CD4-positive, alpha-beta T cell (primary cell): ENCODE results near the gene MRPL20. TPM values are rescaled to one million over a fixed set of nuclear protein-coding genes. Genes with fewer than 3 reads are reported as not detected.

ENCODE experiments used
- ATAC-seq: fragments of 200-7000 bp; cut with Tn5 transposase; one replicate; pipeline ENCODE4 v1.10.0; 2022; ENCODE audit warnings: mild to moderate bottlenecking; ENCODE audit not compliant: poor library complexity
- CTCF ChIA-PET: fragments of 350-600 bp; sonication (Branson Sonifier 250); formaldehyde crosslinking; loops from one replicate; lab custom pipeline; 2021; ENCODE audit warnings: antibody characterized with exemption, inconsistent platforms; lab: Charles Lee
- POLR2A ChIA-PET: fragments of 350-600 bp; sonication (Branson Sonifier 250); formaldehyde crosslinking; loops from one replicate; lab custom pipeline; 2021; ENCODE audit warnings: antibody characterized with exemption, inconsistent platforms; lab: Charles Lee
- DNase-seq, 14 experiments: peaks; one replicate each; pipeline ENCODE4 v3.0.0-alpha.2; 2013 to 2020; ENCODE audit warnings: mixed read lengths in 2 of 14
- H3K27ac ChIP-seq, 2 donors: one replicate each; pipeline versions ENCODE4 v1.5.1 to v1.7.0; 2013; ENCODE audit warnings: low read length in 2 of 2, low read depth in 1 of 2, mild to moderate bottlenecking in 1 of 2
- H3K27me3 ChIP-seq, 2 experiments: 1 replicate in 1 of 2; 2 replicates in 1 of 2; pipeline versions ENCODE4 v1.6.1 to v1.7.0; 2013; ENCODE audit warnings: low read length in 2 of 2, control low read depth in 1 of 2, mild to moderate bottlenecking in 1 of 2, moderate library complexity in 1 of 2; ENCODE audit not compliant: insufficient read depth in 2 of 2, control insufficient read depth in 1 of 2
- H3K36me3 ChIP-seq: one replicate; pipeline ENCODE4 v1.6.1; 2013; ENCODE audit warnings: low read length, control low read depth; ENCODE audit not compliant: insufficient read depth
- H3K4me1 ChIP-seq: one replicate; pipeline ENCODE4 v1.6.1; 2013; ENCODE audit warnings: low read length, control low read depth; ENCODE audit not compliant: insufficient read depth
- H3K4me3 ChIP-seq: one replicate; pipeline ENCODE4 v1.5.1; 2013; ENCODE audit warnings: mild to moderate bottlenecking, low read length, moderate library complexity
- H3K9me3 ChIP-seq, 2 experiments: 1 replicate in 1 of 2; 2 replicates in 1 of 2; pipeline versions ENCODE4 v1.6.1 to v1.7.0; 2013; ENCODE audit warnings: low read length in 2 of 2, mild to moderate bottlenecking in 2 of 2, control low read depth in 1 of 2, moderate library complexity in 1 of 2; ENCODE audit not compliant: control insufficient read depth in 1 of 2, insufficient read depth in 1 of 2
- H3K27ac Mint-ChIP-seq: one replicate; pipeline ENCODE4 v1.8.0; 2020; ENCODE audit warnings: mixed read lengths
- H3K27me3 Mint-ChIP-seq: one replicate; pipeline ENCODE4 v1.8.0; 2021; ENCODE audit warnings: mixed read lengths
- H3K36me3 Mint-ChIP-seq: one replicate; pipeline ENCODE4 v1.8.0; 2021; ENCODE audit warnings: low read depth, mixed read lengths
- H3K4me1 Mint-ChIP-seq: one replicate; pipeline ENCODE4 v1.8.0; 2021; ENCODE audit warnings: low read depth, mixed read lengths
- H3K4me3 Mint-ChIP-seq: one replicate; pipeline ENCODE4 v1.8.0; 2020; ENCODE audit warnings: mild to moderate bottlenecking, mixed read lengths
- H3K9me3 Mint-ChIP-seq: one replicate; pipeline ENCODE4 v1.8.0; 2020; ENCODE audit warnings: mixed read lengths
- intact Hi-C, 2 experiments: fragments of 100-400 bp; cut with DNase I in 1 of 2; cut with micrococcal nuclease in 1 of 2; formaldehyde crosslinking; loops; one replicate each; pipeline versions ENCODE4 v1.15.1 to v1.9.0; 2023 to 2025; cut with DNase I, micrococcal nuclease
- total RNA-seq, 174 experiments: library from RNA in 2 of 174; stranded (reverse) in 2 of 174; gene quantifications; one replicate each; pipeline ENCODE4 v1.2.3 and lab custom pipeline; 2021 to 2026
- TF ChIP-seq, protein P1 (sequence below): fragments of 200-600 bp; IDR thresholded peaks from one replicate; pipeline ENCODE4 v1.8.0; 2022; ENCODE audit warnings: antibody characterized with exemption, mild to moderate bottlenecking

MRPL20 gene
- total RNA-seq, 2 experiments from 2014 or later, result 99.9 to 103 TPM

DNA sequence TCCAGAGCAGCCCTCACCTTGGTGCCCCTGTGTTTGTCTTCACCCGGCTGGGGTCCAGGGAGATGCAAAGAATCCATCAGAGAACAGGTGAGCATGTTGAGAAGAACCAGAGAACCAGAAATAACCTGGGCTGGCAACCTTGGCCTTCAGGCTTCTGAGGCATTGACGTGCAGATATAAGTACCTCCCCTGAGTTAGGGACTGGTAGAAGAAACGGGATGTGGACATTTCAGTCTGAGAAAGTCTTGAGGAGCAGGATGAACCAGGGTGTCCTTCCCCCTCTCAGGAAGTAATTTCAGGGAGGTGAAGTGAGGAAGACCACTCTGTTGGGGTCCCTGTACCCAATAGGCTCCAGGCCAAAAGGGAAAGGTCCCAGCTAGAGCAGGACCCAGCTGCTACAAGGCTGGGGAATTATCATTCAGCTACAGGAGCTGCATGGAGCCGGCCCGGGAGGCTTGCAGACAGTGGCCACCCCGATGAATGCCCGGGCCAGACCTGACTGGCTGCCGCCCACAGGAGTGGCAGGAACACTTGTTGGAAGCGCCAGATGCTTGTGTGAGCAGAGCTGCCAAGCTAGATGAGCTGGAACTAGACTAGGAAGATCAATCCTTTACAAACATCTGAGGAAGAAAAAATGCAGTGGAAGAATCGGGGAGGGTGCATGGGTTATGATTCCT lies 30.4 kb downstream of the MRPL20 start:
- Histone ChIP-seq H3K9me3 (no peaks in the 10 kb centered on the region), H3K27ac (no peak overlapping the region), H3K36me3 (peaks cover 5% of the 10 kb centered on the region), H3K4me3 (no peak overlapping the region), H3K4me1 (peaks cover 40% of the 10 kb centered on the region), H3K27me3 (no peaks in the 10 kb centered on the region)
- intact Hi-C loops, result loop anchor here in 1 of 2 experiments (10.0 kb wide), 1 partner anchor 72 kb away; the partner anchor contains the start of genes ACAP3 and PUSL1
- Mint-ChIP-seq H3K36me3 (peaks cover 10% of the 10 kb centered on the region), H3K27ac (peak overlapping the region; percentile 91), H3K27me3 (no peaks in the 10 kb centered on the region), H3K4me3 (peak overlapping the region; percentile 71), H3K9me3 (no peaks in the 10 kb centered on the region), H3K4me1 (peaks cover 24% of the 10 kb centered on the region)
- no peak for ATAC-seq
- CTCF ChIA-PET, result no interaction called here
- TF ChIP-seq, protein P1, sequence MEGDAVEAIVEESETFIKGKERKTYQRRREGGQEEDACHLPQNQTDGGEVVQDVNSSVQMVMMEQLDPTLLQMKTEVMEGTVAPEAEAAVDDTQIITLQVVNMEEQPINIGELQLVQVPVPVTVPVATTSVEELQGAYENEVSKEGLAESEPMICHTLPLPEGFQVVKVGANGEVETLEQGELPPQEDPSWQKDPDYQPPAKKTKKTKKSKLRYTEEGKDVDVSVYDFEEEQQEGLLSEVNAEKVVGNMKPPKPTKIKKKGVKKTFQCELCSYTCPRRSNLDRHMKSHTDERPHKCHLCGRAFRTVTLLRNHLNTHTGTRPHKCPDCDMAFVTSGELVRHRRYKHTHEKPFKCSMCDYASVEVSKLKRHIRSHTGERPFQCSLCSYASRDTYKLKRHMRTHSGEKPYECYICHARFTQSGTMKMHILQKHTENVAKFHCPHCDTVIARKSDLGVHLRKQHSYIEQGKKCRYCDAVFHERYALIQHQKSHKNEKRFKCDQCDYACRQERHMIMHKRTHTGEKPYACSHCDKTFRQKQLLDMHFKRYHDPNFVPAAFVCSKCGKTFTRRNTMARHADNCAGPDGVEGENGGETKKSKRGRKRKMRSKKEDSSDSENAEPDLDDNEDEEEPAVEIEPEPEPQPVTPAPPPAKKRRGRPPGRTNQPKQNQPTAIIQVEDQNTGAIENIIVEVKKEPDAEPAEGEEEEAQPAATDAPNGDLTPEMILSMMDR, result no peak
- POLR2A ChIA-PET, result interaction anchor here (1.2 to 3.3 kb wide), 4 partner anchors 11 to 337 kb away, joined by 3 to 80 read pairs (median 21); partner anchors contain the start of genes CCNL2 and MRPL20
- no peak for DNase-seq

DNA sequence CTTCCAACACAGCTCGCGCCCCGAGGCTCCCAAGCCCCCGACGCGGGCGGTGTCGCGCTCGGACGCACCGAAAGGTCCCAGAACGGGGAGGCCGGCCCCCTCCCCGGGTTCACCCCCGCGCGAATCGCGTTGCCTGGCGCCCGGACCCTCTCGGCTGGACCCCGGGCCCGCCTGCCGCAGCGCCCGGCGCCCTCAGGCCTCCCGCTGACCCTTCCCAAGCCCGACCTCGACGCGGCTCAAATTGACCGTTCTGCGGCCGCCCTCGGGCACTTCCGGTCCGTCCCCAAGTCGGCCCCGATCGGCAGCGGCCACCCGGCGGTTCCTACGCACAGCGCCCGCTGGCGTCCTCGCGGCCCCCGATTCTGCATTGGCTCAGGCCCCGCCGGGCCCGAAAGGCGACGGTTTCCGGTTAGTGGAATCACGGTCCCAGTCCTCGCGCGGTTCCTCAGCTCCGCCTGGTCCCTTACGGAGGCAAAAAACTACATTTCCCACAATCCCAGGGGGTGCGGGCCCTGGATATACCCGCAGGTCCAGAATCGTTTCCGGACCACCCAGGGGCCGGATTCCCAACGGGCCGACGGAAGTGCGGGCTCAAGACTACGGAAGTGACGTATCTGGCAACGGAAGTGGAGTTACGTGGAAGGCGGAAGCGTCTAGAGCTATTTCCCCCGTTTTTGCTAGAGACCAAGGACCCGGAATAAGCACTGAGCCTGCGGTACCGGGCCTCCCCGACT lies 32.0 kb downstream of the MRPL20 start, which contains the start of gene AURKAIP1:
Gene AURKAIP1, minus strand, starts transcription at position 279 of the 734 bp plus-strand sequence. CDS start 451 bp downstream, outside the sequence.
- Mint-ChIP-seq H3K9me3 (no peaks in the 10 kb centered on the region), H3K4me3 (peak within 1 kb of the TSS; percentile 99), H3K27me3 (no peaks in the 10 kb centered on the region), H3K4me1 (peaks cover 38% of the 10 kb centered on the region), H3K36me3 (peaks cover 10% of the 10 kb centered on the region), H3K27ac (peak within 1 kb of the TSS; percentile 91)
- Histone ChIP-seq H3K27ac (peak within 1 kb of the TSS; percentile 87 to 89), H3K4me1 (peaks cover 54% of the 10 kb centered on the region), H3K9me3 (no peaks in the 10 kb centered on the region), H3K36me3 (peaks cover 4% of the 10 kb centered on the region), H3K4me3 (peak within 1 kb of the TSS; percentile 84), H3K27me3 (no peaks in the 10 kb centered on the region)
- ChIA-PET CTCF (interaction anchor here (1.2 to 1.6 kb wide), 3 partner anchors 24 to 253 kb away, joined by 4 to 11 read pairs (median 7); partner anchors contain the start of genes CCNL2 and MRPL20), POLR2A (interaction anchor here (0.6 to 3.3 kb wide), 26 partner anchors 10 to 789 kb away, joined by 3 to 80 read pairs (median 4); partner anchors contain the start of genes C1orf159, CCNL2, MIB2 and MRPL20)
- intact Hi-C loops, result loop anchor here (1.0 to 10.0 kb wide), 7 partner anchors 24 to 100 kb away; partner anchors contain the start of genes CCNL2 (in 2 of the 2), MRPL20 (in 2 of the 2), PUSL1 (in 2 of the 2) and ACAP3 (in 1 of the 2)
- DNase-seq (peak; percentile 88 to 100 (median 93)), ATAC-seq (peak; percentile 66)
- TF ChIP-seq, protein P1, result no peak

GRCh38 chr1:1374589-1374928 lies 32.5 kb downstream of the MRPL20 start:
- H3K9me3 ChIP-seq, result no peaks in the 10 kb centered on the region
- intact Hi-C loops, result loop anchor here (2.0 to 10.0 kb wide), 4 partner anchors 24 to 100 kb away; partner anchors contain the start of genes ACAP3 (in 1 of the 2), CCNL2 (in 1 of the 2), MRPL20 (in 1 of the 2) and PUSL1 (in 1 of the 2)
- Mint-ChIP-seq H3K27ac (peak overlapping the region; percentile 91), H3K36me3 (peaks cover 10% of the 10 kb centered on the region), H3K4me3 (peak overlapping the region; percentile 88), H3K4me1 (peaks cover 40% of the 10 kb centered on the region), H3K9me3 (no peaks in the 10 kb centered on the region), H3K27me3 (no peaks in the 10 kb centered on the region)
- TF ChIP-seq, protein P1, result no peak
- ATAC-seq (no peak), DNase-seq (peak in 1 of 14 experiments; percentile 19)
- H3K4me1 ChIP-seq, result peaks cover 54% of the 10 kb centered on the region
- no peaks in the 10 kb centered on the region for H3K27me3 ChIP-seq
- H3K27ac ChIP-seq, result peak overlapping the region; percentile 87 to 89
- ChIA-PET POLR2A (interaction anchor here (0.6 to 3.3 kb wide), 19 partner anchors 11 to 789 kb away, joined by 3 to 80 read pairs (median 6); partner anchors contain the start of genes CCNL2, MIB2, MRPL20 and NADK), CTCF (interaction anchor here (1.2 to 1.6 kb wide), 3 partner anchors 25 to 252 kb away, joined by 4 to 11 read pairs (median 7); partner anchors contain the start of genes CCNL2 and MRPL20)
- H3K4me3 ChIP-seq, result peak overlapping the region; percentile 84
- H3K36me3 ChIP-seq, result peaks cover 4% of the 10 kb centered on the region
